Thoracic aorta (tissue), 2 donors: ENCODE results near the gene CYFIP1. TPM values are rescaled to one million over a fixed set of nuclear protein-coding genes. Genes with fewer than 3 reads are reported as not detected.
"Not testable (repeated sequence)": the region's sequence is repeated elsewhere in the genome, so short reads cannot be mapped to it uniquely, and the experiment has no call there.

Experiments
- ATAC-seq: fragments of 150-250 bp; one replicate; pipeline ENCODE4 v1.8.0; 2017; ENCODE audit warnings: low read depth; ENCODE audit not compliant: insufficient number of reproducible peaks, low FRiP score
- DNase-seq: peaks from one replicate; pipeline ENCODE4 v3.0.0-alpha.2; 2020; ENCODE audit warnings: low spot score
- H3K27ac ChIP-seq, 2 donors: fragments of 200-600 bp; sonication (generic); 1 replicate in 1 of 2; 2 replicates in 1 of 2; pipeline ENCODE4 v1.5.1; 2016; ENCODE audit warnings: mild to moderate bottlenecking in 2 of 2, moderate library complexity in 2 of 2
- H3K27me3 ChIP-seq: fragments of 200-600 bp; sonication (generic); replicated peaks from 2 replicates; pipeline ENCODE4 v1.6.0; 2016; ENCODE audit warnings: mild to moderate bottlenecking; ENCODE audit not compliant: insufficient read depth
- H3K36me3 ChIP-seq: fragments of 200-600 bp; sonication (generic); one replicate; pipeline ENCODE4 v1.5.1; 2016
- H3K4me1 ChIP-seq, 2 donors: fragments of 200-600 bp; sonication (generic); 1 replicate in 1 of 2; 2 replicates in 1 of 2; pipeline versions ENCODE4 v1.5.1 to v1.6.0; 2016; ENCODE audit warnings: low read depth in 2 of 2, mild to moderate bottlenecking in 1 of 2; ENCODE audit not compliant: control insufficient read depth in 1 of 2
- H3K4me3 ChIP-seq: fragments of 200-600 bp; sonication (generic); 2 replicates; pipeline ENCODE4 v1.5.1; 2016; ENCODE audit warnings: mild to moderate bottlenecking
- H3K9me3 ChIP-seq: fragments of 200-600 bp; sonication (generic); 2 replicates; pipeline ENCODE4 v1.5.1; 2016
- CTCF ChIP-seq: fragments of 200-600 bp; sonication (generic); IDR thresholded peaks from one replicate; pipeline ENCODE4 v1.5.1; 2019; ENCODE audit warnings: antibody characterized with exemption
- total RNA-seq, 2 donors: library from RNA; depleted of rRNA; stranded (reverse); fragments of >200 nt; gene quantifications; one replicate each; pipeline versions ENCODE4 v1.1.0 to v1.2.3, GENCODE V29; 2016

Gene CYFIP1
- total RNA-seq, 2 donors from 2014 or later: 112 to 150 TPM

GRCh38 chr15:22988811-22989210, 8.6 kb upstream of the CYFIP1 start:
- H3K27ac ChIP-seq: no peak overlapping the region
- no peak overlapping the region for H3K4me3 ChIP-seq
- H3K9me3 ChIP-seq: no peaks in the 10 kb centered on the region
- ATAC-seq: no peak
- no peaks in the 10 kb centered on the region for H3K27me3 ChIP-seq
- DNase-seq: no peak
- TF ChIP-seq CTCF: no peak
- no peaks in the 10 kb centered on the region for H3K36me3 ChIP-seq
- no peaks in the 10 kb centered on the region for H3K4me1 ChIP-seq

DNA sequence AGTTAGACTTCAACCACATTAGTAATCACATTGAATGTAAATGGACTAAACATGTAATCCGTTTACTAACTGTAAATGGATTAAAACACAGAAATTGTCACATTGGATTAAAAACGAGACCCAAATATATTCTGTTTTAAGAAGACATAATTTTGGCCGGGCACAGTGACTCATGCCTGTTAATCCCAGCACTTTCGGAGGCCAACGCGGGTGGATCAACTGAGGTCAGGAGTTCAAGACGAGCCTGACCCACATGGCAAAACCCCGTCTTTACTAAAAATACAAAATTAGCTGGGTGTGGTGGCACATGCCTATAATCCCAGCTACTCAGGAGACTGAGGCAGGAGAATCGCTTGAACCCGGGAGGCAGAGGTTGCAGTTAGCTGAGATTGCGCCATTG, 1.8 kb upstream of the CYFIP1 start:
- not testable (repeated sequence) for H3K27ac ChIP-seq, ATAC-seq, H3K9me3 ChIP-seq, H3K4me3 ChIP-seq, H3K27me3 ChIP-seq, H3K36me3 ChIP-seq, DNase-seq
- H3K4me1 ChIP-seq: peaks cover 0 to 18% of the 10 kb centered on the region in 2 donors

DNA sequence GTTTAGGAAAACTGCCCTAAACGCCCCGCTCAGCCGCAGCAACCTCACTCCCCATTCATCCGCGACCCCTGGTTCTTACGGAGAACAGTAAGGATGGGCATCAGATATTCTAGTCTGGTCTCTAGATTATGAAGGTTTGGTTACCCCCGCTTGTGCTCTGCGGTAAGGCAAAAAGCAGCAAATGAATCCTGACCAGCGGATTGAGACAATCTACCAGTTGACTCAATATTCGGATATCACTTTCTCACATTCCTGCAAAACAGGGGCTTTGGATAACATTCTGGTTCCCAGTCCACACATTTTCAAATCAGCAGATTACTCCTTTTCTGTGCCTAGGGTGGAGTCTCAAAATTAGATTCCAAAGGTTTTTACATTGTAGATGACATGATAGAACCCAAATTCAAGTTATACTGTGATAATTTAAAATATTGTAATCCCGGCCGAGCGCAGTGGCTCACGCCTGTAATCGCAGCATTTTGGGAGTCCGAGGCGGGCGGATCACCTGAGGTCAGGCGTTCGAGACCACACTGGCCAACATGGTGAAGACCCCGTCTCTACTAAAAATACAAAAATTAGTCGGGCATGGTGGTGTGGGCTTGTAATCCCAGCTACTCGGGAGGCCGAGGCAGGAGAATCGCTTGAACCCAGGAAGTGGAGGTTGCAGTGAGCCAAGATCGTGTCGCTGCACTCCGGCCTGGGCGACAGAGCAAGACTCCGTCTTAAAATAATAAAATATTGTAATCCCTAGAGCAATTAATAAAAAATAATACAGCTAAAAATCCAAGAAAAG, 1.1 kb upstream of the CYFIP1 start:
- TF ChIP-seq CTCF: no peak
- peak overlapping the region; percentile 96 for H3K4me3 ChIP-seq
- no peaks in the 10 kb centered on the region for H3K27me3 ChIP-seq
- H3K4me1 ChIP-seq: peaks cover 0 to 18% of the 10 kb centered on the region in 2 donors
- no peak for ATAC-seq
- no peaks in the 10 kb centered on the region for H3K9me3 ChIP-seq
- H3K36me3 ChIP-seq: no peaks in the 10 kb centered on the region
- H3K27ac ChIP-seq: peak overlapping the region; percentile 74 to 84
- DNase-seq: no peak

GRCh38 chr15:22979238-22980188, 655 bp downstream of the CYFIP1 start:
- TF ChIP-seq CTCF: no peak
- H3K36me3 ChIP-seq: no peaks in the 10 kb centered on the region
- no peaks in the 10 kb centered on the region for H3K27me3 ChIP-seq
- H3K9me3 ChIP-seq: no peaks in the 10 kb centered on the region
- H3K27ac ChIP-seq: peak overlapping the region; percentile 84 to 87
- DNase-seq: no peak
- no peak for ATAC-seq
- peak overlapping the region; percentile 96 for H3K4me3 ChIP-seq
- H3K4me1 ChIP-seq: peaks cover under 1 to 18% of the 10 kb centered on the region in 2 donors

DNA sequence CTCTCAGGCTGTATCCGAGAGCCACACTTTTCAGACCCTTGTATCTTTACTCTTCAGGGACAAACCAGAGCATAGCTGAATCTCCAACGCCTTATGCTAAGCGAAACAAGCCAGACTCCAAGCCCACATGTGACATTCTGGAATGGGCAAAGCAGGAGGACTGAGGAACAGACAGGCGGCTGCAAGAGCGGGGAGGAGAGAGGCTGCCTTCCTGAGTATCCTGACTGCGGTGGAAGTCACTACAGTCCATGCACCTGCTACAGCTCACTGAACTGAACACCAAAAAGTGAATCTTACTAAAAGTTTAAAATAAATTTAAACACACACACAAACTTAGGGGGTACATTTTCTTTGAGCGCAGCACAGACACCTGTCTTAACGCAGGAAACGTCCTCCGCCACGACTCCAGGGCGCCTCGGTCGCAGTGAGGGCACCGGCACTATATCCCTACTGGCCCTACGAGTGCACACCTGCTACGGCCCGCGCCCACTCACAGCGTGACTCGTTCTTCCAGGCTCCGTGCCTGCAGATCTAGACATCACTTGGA, 1.4 kb downstream of the CYFIP1 start:
- H3K36me3 ChIP-seq: no peaks in the 10 kb centered on the region
- no peaks in the 10 kb centered on the region for H3K27me3 ChIP-seq
- H3K4me3 ChIP-seq: peak overlapping the region; percentile 96
- no peaks in the 10 kb centered on the region for H3K9me3 ChIP-seq
- no peak for DNase-seq
- H3K27ac ChIP-seq: peak overlapping the region in 1 of 2 donors; percentile 84
- no peak for ATAC-seq
- H3K4me1 ChIP-seq: peaks cover 5 to 18% of the 10 kb centered on the region in 2 donors
- no peak for TF ChIP-seq CTCF
